GM21737 (cell line): ENCODE results near the gene SFMBT2.

Experiments
- ATAC-seq: cut with Tn5 transposase; IDR thresholded peaks from one replicate; pipeline ENCODE4 v1.9.1; 2021; ENCODE audit warnings: mild to moderate bottlenecking, moderate library complexity; ENCODE audit not compliant: unreplicated experiment

SFMBT2 gene

DNA sequence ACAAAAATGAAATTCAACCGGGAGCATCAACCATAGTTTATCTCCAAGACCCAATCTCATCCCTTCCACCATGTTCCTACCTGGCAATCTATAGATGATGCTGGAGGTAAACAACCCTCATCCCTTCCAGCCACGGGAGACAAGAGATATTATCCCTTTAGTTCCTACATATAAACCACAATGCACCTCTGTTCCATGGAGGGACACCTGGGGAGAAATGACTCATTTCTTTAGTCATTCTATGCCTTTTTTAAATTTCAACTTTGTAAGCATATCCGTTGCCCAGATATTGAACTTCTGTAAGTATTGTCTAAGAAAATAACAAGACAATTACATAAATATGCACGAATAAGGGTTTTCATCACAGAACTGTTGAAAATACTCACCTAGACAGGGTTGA, 15.5 kb upstream of the SFMBT2 start:
- ATAC-seq, result no peak

DNA sequence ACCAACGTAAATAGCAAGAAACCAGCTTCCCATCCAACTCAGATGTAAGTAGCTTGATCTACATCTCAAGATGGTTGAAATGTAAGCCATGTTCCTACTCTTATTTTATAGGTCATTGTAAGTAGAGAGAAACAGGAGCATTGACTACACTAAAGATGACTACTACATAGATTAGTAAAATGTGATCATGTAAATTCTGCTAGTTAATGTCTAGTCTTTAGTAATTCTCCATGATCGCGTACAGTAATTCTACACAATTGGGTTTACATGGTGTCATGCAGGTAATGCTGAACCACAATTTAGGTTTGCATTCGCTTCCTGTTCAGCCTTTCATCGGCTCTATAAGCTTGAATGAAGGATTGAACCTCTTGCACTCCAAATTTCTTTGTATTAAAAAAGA, 14.9 kb upstream of the SFMBT2 start:
- no peak for ATAC-seq

DNA sequence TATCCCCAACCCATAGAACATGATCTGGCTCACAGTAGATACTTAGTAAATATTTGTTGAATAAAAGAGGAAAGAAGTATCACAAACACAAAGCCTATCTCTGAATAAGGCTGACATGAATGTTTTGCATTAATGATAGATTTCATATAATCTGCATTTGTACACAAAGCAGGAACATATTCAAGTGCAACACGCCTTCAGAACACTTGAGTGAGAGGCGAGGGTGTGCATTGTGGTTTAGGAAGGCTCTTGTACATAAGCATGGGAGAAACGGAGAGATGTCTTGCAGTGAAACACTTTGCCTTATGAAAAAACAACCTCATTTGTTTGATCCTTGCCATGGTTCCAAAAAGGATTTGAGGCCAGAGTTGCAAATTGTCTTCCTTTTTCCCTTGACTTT, 14.1 kb upstream of the SFMBT2 start:
- no peak for ATAC-seq

DNA sequence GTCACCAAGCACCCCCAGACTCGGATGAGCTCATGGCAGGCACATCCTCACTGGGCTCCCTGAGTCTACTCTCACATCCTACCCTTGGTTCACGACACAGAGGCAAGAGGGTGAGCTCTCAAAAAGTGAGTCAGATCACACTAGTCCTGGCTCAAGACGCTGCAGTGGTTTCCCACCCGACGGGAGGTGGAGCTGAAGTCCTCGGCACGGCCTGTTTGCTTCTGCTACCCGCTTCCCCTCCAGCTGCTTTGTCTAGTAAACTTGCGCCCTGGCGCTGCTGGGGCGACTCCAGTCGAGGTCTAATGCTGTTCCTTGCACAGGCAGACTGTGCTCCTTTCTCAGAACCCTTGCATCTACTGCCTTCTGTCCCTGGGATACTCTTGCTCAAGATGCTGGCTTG, 13.5 kb upstream of the SFMBT2 start:
- no peak for ATAC-seq

DNA sequence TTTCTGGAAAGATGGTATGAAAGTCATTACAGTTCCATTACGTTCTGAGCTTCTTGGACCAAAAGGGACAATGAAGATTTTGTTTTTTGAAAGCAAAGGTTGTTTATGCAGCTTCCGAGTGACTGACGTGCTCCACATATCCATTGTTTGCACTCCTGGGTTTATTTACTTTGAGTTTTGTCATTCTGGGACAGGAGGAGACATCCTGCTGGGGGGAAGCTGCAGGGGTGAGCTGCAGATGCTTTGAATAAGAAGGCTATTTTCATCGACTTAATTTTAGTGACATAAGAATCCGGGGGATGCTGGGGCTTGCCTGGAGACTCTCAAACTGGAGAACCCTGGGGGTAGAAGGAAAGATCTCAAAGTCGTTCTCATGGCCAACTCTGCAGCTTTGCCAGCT, 12.7 kb upstream of the SFMBT2 start:
- no peak for ATAC-seq

DNA sequence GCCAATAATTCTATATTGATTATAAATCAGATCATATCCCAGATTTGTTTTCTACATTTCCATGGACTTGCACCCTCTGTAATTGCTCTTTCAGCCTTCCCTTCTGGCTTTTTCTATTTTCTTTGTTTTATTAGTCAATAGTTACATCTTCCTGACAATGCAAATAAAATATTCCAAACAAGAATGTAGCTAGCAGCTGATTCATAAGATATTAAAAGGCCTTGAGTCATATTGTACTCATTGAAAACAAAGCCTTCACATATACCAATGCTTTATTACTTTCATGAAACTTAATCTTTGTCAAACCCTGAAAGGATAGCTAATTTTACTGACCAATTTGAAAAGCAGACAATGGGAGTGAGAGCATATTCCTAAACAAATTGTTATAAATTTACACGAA, 10.7 kb upstream of the SFMBT2 start:
- no peak for ATAC-seq

DNA sequence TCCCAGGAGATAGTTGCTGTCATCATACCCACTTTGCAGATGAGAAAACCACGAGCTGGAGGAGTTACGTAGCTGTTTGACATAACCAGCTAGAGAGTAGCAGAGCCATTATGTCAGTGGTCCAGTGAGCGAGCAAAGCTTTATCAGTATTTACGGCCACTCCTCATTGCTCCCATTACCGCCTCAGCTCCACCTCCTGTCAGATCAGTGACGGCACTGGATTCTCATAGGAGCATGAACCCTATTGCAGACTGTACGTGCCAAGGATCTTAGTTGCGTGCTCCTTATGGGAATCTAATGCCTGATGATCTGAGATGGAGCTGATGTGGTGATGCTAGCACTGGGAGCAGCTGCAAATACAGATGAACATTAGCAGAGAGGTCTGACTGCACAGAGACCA, 9.2 kb upstream of the SFMBT2 start:
- ATAC-seq, result no peak

DNA sequence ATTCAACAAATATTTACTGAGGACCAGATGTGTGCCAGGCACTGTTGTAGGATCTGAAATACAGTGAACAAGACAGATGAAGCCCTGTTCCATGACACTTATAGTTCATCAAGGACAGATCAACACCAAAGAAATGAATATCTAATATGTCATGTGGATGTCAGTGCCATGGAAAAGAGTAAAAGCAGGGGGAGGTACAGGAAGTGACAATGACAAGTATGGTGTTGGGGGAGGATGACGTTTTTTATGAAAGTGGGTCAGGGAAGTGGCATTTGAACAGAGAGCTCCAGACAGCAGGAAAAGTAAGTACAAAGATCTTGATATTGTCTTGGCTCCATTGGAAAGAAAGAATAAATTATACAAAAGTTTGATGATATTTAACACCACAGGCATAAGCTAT, 7.0 kb upstream of the SFMBT2 start:
- no peak for ATAC-seq

DNA sequence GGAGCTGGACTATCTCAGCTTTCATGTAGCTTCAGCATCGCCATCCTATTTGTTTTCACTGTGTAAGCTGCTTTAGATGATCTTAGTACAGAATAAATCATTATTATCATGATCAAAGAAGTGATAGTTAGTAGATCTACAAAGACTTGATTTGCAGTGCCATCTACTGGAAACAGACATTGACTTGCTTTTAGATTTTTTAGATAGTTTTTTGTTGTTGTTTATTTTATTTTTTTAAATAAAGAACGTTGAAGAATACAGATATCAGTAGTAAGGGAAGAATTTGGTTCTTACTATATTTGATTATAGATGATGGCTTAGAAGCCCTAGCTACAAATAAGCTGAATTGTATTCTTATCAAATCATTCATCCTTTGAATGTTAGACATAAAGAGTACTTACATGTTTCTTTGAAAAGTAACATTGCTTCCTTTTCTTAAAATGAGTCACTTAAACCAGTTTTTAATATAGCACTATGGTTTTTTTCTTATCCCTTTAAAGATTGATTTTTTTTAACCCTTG, 6.3 kb upstream of the SFMBT2 start:
- no peak for ATAC-seq

DNA sequence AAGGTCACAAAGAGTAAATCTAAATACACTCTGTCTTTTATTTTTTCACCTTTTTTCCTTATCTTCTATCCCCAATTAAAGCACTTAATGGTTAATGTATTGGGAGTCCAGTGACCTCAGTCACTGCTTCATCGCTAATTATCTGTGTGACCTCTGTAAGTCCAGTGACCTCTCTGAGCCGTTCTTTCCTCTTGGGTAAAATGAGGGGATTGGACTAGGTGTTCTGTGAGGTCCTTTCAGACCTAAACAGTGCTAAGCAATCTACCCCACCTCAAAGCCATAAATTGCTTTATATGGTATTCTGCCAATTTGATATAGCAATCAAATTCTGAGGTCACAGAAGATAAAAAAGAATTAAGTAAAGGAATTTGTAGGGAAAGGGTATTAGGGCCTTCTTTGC, 3.9 kb upstream of the SFMBT2 start:
- no peak for ATAC-seq

DNA sequence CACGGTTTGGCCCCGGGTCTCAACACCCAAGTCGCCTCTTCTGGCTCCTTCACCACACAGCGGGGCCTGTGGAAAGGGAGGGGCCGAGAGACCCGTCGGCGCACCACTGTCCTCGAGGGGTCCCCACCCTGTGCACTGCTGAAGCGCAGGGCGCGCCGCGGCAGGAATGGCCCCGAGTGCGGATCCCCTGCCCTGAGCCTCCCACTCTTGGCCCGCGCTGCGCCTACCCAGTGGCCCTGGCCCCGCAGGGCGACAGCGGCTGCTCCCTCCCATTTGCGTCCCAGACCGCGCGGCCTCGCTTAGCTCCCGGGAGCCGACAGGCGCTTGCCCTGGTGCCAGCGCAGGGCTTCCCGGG, 2.1 kb upstream of the SFMBT2 start:
- ATAC-seq, result no peak

DNA sequence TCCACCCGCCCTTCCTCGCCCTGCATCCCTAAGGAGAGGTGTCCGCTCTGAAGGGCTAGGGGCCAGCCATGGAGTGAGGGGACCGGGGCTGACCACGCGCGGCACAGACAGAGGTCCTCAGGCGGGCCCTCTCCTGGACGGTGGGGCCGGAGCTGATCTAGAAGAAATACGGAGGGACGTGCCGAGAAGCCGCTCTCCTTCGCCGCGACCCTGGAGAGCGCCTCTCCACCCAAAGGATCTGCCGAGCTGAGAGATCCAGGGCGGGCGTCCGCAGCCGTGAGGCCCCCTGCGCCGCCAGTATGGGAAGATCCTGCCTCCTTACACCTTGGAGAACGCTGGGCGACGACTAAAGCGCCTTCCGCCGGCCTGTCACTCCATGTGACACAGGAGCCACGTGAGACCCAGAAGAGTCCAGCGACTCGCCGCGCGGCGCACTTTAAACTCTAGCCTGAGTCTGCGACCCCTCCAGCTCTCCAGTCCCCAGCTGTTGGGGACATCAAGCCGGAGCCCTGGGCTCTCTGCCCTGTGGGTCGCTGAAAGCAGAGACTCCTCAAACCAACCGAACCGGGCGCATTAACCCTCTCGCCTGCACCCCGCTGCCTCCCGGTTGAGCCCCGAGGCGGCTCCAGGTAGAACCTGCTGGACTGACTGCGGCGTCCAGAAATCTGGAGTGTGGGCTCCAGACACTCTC, 1.5 kb upstream of the SFMBT2 start:
- ATAC-seq, result no peak

DNA sequence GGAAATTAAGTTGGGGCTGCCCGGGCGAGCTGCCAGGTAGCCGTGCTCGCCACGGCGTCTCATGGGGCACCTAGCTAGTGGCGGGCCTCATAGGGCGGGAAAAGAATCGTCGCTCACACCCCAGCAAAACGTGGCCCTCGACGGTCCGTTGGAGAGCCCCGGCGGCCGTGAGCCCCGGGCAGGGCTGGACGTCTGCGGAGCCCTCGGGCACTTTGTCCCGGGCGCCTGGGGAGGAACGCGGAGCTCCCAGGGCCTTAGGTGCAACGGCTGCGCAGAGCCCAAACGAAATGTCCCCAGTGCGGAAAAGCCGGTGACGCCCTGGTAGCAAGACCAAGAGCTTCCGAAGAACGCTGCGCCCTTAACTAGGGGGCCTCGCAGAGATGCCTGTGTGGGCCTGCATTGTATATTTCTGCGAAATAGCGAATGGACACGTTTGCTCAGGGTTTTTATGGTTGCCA, 866 bp upstream of the SFMBT2 start:
- ATAC-seq, result no peak

DNA sequence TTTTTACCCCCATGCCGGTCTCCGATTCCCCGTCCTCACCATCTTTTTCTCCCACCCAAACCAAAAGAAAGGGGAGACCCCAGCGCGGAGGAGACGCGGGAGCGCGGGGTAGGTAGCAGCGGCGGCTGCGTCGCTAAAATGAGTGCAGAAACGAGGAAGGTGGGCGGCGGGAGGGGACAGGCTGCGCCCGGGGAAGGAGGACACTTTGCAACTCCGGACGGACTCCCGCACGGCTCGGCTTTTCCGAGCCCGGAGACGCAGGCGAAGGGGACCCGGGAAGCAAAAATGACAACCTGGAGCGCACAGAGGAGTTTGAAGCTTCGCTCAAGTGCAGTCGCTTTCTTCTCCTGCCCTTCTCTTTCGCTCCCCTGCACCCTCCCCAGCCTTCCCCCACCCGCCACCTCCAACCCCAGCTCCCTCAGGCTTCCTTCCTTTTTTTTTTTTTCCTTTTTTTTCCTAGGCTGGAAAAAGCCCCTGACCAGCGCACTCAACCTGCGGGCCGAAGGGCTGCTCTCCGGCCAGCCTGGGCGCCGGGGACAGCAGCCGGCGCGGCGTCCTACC, 453 bp downstream of the SFMBT2 start:
- no peak for ATAC-seq

DNA sequence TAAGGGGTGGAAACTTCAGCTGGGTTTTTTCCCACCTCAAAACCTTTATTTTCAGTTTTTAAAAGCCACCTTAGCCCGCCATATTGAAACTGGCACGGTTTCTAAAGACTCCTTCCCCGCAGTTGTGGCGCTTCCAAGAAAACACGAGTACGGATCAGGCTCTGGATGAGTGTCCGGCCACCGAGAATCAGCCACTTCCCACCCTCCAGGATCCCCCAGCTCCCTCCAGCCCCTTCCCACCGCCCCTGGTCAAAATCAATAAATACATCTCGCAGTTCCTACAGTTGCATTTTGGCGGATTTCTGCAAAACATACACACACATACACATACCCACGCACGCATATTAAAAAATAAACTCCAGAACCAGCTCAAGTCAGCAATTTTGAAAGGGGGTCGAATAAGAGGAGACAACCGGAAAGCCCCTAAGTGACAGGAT, 1.1 kb downstream of the SFMBT2 start:
- no peak for ATAC-seq

DNA sequence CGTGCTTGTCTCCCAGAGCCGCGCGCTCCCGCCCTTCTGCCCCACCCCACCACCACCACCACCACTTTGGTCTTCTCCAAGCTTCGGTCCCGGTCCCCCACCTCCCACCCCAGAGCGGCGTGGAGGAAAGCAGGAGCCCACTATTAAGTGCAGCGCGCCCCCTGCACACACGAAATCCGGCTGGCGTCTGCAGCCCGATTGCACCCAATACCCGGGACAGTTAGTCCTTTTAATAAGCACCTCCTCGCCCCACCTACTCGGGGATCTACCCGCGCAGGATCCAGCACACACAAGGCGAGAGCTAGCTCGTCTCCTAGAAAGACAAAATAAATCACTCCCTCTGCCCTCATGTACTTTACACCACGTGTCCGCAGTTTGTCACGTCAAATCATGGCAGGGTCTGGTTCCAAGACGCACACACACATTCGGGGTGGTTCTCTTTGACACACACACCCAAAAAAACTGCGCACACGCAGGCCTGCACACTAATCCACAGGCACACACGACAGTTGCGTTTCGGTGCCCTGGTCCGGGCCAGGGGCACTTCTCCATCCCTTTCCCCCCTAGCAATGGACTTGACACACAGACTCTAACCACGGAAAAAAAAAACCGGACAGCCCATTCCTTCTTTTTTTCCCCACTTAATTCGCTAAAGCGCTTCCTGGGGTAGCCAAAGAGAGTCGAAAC, 1.6 kb downstream of the SFMBT2 start:
- ATAC-seq, result peak; percentile 37

DNA sequence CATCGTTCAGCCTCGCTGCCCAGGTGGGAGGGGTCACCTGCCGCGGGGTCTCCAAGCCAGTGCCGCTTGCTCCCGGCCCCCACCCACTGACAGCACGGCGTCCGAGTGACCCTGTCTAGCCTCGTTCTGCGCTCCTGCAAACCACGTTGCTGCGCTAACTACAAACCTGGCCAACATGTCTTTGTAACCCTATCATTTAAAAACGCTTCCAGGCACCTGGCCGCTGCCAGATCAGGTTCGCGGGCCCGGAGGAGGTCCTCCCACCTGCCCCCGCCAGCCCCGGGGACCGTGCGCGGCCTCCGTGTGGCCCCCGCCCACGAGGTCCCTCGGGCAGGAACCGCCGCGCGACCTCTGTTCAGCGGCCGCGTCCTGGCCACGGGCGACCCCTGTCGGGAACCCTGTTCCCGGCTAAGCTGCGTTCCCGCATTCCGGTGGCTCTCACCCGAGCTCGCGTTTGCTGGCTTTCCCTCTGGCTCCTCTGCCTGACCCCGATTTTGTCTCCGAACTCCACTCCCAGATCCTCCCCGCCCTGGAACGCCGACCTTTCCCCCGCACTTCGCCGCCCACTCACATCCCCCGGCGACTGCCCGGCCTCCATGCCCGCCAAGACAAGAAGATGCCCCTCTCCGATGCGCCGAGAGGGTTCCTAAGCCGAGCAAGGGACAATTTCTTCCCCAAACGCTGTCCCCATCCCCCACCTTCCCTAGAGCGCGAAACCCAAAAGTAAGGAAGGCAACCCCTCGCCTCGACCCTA, 2.4 kb downstream of the SFMBT2 start:
- ATAC-seq, result no peak

DNA sequence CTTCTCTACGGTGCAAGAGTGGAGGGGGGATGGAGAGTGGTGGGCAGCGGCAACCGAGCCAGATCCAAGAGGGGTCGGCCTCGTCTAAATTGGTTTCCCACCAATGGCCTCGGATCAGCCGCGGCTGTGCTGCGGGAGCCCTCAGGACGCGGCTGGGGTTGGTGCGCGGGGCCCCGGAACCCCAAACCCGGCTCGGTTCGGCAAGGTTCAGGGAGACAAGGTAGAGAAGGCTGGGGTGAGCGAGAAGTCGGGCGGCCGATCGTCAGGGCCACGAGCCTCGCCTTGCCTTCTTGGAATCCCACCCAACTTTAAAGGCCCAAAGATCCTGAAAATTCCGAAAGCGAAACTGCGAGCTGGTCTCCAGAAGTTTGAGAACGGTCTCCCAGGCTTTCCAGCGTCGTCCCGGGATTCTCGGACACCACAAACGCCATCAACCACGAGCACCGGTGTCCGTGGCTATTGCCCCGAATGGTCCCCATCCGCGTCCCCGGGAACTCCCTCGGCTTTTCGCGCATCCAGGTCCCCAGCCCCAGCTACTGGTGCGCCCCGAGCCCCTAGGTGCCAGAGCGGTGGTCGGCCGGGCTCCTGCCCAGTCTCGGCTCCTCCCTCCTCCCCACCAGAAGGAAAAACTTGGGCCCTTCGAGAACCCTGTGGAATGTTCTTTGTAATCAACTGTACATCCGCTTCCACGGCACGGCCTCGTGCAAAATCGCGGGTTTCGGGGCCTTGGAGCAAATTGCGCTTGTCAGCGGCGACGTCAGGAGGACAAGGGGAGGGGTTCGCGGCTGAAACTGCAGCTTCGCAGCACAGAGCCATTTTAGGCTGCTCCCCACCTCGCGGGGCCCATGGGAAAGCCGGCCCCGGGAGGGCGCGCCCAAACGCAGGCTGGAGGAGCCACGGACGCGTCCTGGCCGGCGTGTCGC, 3.2 kb downstream of the SFMBT2 start:
- no peak for ATAC-seq

DNA sequence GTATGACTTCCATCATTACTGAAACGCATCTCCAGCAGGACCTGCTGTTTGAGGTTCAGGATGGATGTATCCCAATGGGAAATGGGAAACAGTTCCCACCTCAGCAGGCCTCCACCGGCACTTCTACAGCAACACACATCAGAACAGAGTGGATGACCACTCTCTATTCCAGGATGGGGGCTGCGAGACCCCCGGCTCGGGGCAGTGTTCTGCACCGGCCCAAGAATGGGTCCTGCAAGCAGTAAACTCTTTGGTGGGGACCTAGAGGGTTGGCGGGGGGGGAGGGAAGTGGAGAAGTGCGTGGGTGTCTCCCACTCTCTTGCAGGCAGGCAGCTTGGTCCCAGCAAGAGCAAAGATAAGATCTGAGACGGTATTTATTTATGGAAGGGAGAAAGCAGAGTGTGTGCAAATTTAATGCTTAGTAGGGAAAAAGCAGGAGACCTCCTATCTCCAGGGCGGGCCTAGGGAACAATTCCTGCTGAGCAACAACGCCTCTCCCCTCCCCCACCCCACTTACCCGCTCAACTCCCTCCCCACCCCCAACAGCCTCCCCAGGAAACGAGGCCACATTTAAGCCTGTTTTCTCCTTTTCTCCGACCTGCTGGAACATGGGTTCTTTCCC, 4.0 kb downstream of the SFMBT2 start:
- no peak for ATAC-seq

DNA sequence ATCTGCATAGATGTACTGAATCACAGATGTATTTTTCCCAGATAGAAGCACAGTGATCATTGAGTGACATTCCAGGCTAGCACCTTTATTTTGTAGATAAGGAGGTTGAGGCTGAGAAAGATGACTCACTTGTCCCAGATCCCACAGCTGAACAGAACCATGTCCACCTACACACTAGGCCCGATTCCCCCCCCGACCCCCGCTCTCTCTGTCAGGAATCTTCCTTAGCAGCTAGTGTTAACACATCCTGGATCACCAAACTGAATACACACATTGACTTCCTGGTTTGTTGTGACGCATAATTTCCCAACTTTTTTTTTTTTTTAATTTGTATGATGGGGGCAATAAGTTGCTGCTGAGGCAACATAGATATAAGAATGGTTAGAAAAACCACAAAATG, 5.2 kb downstream of the SFMBT2 start:
- ATAC-seq, result no peak
